Measurements from ENCODE around the gene GZMB. TPM values are rescaled to one million over a fixed set of nuclear protein-coding genes. Genes with fewer than 3 reads are reported as not detected.
"Not testable (repeated sequence)": the region's sequence is repeated elsewhere in the genome, so short reads cannot be mapped to it uniquely, and the experiment has no call there.

GZMB gene
- total RNA-seq, 4 donors from 2014 or later = 0.91 to 11.9 TPM; not detected in 2

DNA sequence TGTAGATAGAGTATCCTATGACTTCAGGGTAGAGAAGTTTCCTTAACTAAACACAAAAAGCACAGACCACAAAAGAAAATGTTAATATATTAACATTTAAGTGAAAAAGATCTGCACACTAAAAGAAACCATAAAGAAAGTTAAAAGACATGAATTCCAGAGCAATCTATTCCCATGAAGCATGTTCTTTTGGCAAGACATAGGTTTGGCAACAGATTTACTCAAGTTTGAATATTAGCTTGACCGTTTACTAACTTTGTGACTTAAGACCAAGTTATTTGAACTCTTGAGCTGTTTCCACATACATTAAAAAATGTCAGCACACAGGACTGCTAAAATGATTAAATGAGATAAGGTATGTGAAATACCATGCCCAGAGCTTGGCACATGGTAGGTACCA is 35.7 kb upstream of the GZMB start:
- no peaks in the 10 kb centered on the region for H3K9me3 ChIP-seq
- DNase-seq (ENCODE audit: extremely low spot score) = no peak
- intact Hi-C loops (cut with DNase I) = no loop called here
- H3K27me3 ChIP-seq = peaks cover 0 to 13% (median 0%) of the 10 kb centered on the region in 4 donors
- H3K27ac ChIP-seq (replicated peaks in 1 of 4) = no peak overlapping the region
- H3K36me3 ChIP-seq = no peaks in the 10 kb centered on the region
- peaks cover 0 to 8% (median 2%) of the 10 kb centered on the region in 4 donors for H3K4me1 ChIP-seq
- H3K4me3 ChIP-seq = no peak overlapping the region
- 54% methylated on average over 1 of the region's 1 CpG for WGBS
- TF ChIP-seq EP300 (IDR thresholded peaks at IDR 0.05) = no peak

GRCh38 chr14:24665440-24665991 is 31.5 kb upstream of the GZMB start:
- 52% methylated on average over 3 of the region's 4 CpGs for WGBS
- no peak for TF ChIP-seq CTCF (IDR thresholded peaks at IDR 0.05)
- TF ChIP-seq EP300 (IDR thresholded peaks at IDR 0.05) = no peak
- no peak for TF ChIP-seq POLR2A (IDR thresholded peaks at IDR 0.05; ENCODE audit: low read depth)
- no peak for DNase-seq (ENCODE audit: extremely low spot score)
- intact Hi-C loops (cut with DNase I) = no loop called here
- H3K4me1 ChIP-seq = peaks cover 0 to 5% (median 2%) of the 10 kb centered on the region in 4 donors
- no peaks in the 10 kb centered on the region for H3K36me3 ChIP-seq
- no peaks in the 10 kb centered on the region for H3K9me3 ChIP-seq
- H3K27ac ChIP-seq (replicated peaks in 1 of 4) = no peak overlapping the region
- H3K4me3 ChIP-seq = no peak overlapping the region
- H3K27me3 ChIP-seq = no peaks in the 10 kb centered on the region

DNA sequence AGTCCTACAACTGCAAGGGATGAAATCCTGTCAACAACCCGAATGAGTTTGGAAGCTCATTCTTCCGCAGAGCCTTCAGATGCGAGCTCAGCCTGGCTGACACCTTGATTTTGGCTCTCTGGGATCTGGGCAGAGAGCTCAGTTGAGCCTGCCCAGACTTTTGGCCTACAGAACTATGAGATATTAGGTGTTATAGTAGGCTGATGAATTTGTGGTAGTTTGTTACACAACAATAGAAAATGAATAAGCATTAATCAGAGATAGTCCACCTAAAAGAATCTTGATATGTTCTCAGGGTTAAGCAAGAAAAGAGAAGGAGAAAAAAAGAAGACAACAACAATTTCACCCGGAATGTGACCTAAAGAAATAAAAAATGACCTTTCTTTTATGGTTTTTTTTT is 30.4 kb upstream of the GZMB start:
- WGBS = 76% methylated on average over 4 of the region's 4 CpGs
- no peak overlapping the region for H3K4me3 ChIP-seq
- intact Hi-C loops (cut with DNase I) = no loop called here
- H3K27ac ChIP-seq (replicated peaks in 1 of 4) = no peak overlapping the region
- no peaks in the 10 kb centered on the region for H3K36me3 ChIP-seq
- no peak for DNase-seq (ENCODE audit: extremely low spot score)
- no peaks in the 10 kb centered on the region for H3K27me3 ChIP-seq
- peaks cover 0 to 5% (median 2%) of the 10 kb centered on the region in 4 donors for H3K4me1 ChIP-seq
- TF ChIP-seq POLR2A (IDR thresholded peaks at IDR 0.05; ENCODE audit: low read depth) (no peak), POLR2AphosphoS5 (IDR thresholded peaks at IDR 0.05) (no peak), EP300 (IDR thresholded peaks at IDR 0.05) (no peak), CTCF (IDR thresholded peaks at IDR 0.05) (no peak)
- H3K9me3 ChIP-seq = no peaks in the 10 kb centered on the region

DNA sequence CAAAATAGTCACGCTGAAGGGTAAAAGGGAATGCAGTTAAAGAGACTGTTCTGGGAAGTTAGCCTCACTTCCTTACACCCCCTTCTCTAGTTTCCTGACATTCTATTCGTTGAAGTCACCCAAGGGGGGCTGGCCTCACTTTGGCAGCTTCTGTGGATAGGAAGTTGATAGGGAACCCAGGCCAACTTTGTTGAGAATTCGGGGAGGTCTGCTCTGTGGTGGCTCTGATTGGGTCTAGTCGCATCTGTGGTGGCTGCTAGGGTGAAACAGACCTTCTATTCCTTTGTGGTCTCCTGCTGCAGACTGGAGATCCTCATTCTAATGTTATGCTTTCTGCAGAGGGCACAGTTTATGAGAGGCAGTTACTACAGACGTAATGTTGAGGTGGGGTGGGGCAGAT is 28.8 kb upstream of the GZMB start:
- 53% methylated on average over 5 of the region's 5 CpGs for WGBS
- Histone ChIP-seq H3K27ac (replicated peaks in 1 of 4) (peak overlapping the region in 1 of 4 donors; percentile 7), H3K9me3 (no peaks in the 10 kb centered on the region), H3K27me3 (no peaks in the 10 kb centered on the region), H3K4me1 (peaks cover 0 to 5% (median 2%) of the 10 kb centered on the region in 4 donors), H3K4me3 (no peak overlapping the region), H3K36me3 (no peaks in the 10 kb centered on the region)
- intact Hi-C loops (cut with DNase I) = no loop called here
- no peak for TF ChIP-seq CTCF (IDR thresholded peaks at IDR 0.05)
- no peak for DNase-seq (ENCODE audit: extremely low spot score)

- 70% methylated on average over 9 of the region's 9 CpGs for WGBS
- intact Hi-C loops (cut with DNase I) = no loop called here
- H3K9me3 ChIP-seq = no peaks in the 10 kb centered on the region
- no peak overlapping the region for H3K27ac ChIP-seq (replicated peaks in 1 of 4)
- peaks cover 0 to 5% (median 1%) of the 10 kb centered on the region in 4 donors for H3K4me1 ChIP-seq
- DNase-seq (ENCODE audit: extremely low spot score) = no peak
- H3K27me3 ChIP-seq = no peaks in the 10 kb centered on the region
- H3K36me3 ChIP-seq = no peaks in the 10 kb centered on the region
- no peak overlapping the region for H3K4me3 ChIP-seq
- TF ChIP-seq POLR2AphosphoS5 (IDR thresholded peaks at IDR 0.05) (no peak), EP300 (IDR thresholded peaks at IDR 0.05) (no peak), POLR2A (IDR thresholded peaks at IDR 0.05; ENCODE audit: low read depth) (no peak), CTCF (IDR thresholded peaks at IDR 0.05) (no peak)
Measured at GRCh38 chr14:24659916-24660570, 26.1 kb upstream of the GZMB start.

GRCh38 chr14:24648361-24648760 is 14.4 kb upstream of the GZMB start:
- DNase-seq (ENCODE audit: extremely low spot score); intact Hi-C loops (cut with DNase I); H3K27me3 ChIP-seq; H3K36me3 ChIP-seq; H3K4me3 ChIP-seq; H3K4me1 ChIP-seq; H3K27ac ChIP-seq (replicated peaks in 1 of 4): not testable (repeated sequence)
- WGBS = 62% methylated on average over 1 of the region's 1 CpG
- peaks cover 0 to 11% (median 7%) of the 10 kb centered on the region in 4 donors for H3K9me3 ChIP-seq

Data from esophagus muscularis mucosa (tissue), 4 donors.